ENCODE measurements around the gene ITGA5. TPM values are rescaled to one million over a fixed set of nuclear protein-coding genes. Genes with fewer than 3 reads are reported as not detected.

Gene ITGA5
- polyA plus RNA-seq, 1 donor (not counting 4 experiments of a cell fraction or from before 2014, with no cell fraction given) = 47.9 TPM

GRCh38 chr12:54393743-54394142, 25.3 kb downstream of the ITGA5 start:
- Histone ChIP-seq H3K4me1 (ENCODE audit: control insufficient read depth, extremely low read depth, insufficient read depth, low read length) (peaks cover 45% of the 10 kb centered on the region), H3K36me3 (ENCODE audit: control insufficient read depth in 2 of 2, extremely low read depth in 1 of 2, insufficient read depth in 2 of 2, low read length in 2 of 2) (peaks cover 26 to 48% of the 10 kb centered on the region in 2 experiments), H3K9me1 (ENCODE audit: control insufficient read depth, extremely low read depth, insufficient read depth, low read length) (no peaks in the 10 kb centered on the region), H3K4me2 (ENCODE audit: control insufficient read depth, extremely low read depth, insufficient read depth, low read depth, low read length) (peak overlapping the region; percentile 0), H3K79me2 (ENCODE audit: control insufficient read depth, insufficient read depth, low read length) (peaks cover 21% of the 10 kb centered on the region), H2AFZ (ENCODE audit: control insufficient read depth, low read length) (no peak overlapping the region), H4K20me1 (ENCODE audit: control insufficient read depth, extremely low read depth, insufficient read depth, low read length) (no peaks in the 10 kb centered on the region), H3K27ac (ENCODE audit: control insufficient read depth, insufficient read depth, low read length) (peak overlapping the region; percentile 10), H3K9ac (ENCODE audit: control insufficient read depth, extremely low read depth, insufficient read depth, low read length) (no peak overlapping the region), H3K27me3 (ENCODE audit: control insufficient read depth, extremely low read depth, insufficient read depth, low read length) (no peaks in the 10 kb centered on the region), H3K9me3 (ENCODE audit: control insufficient read depth, low read depth, low read length) (no peaks in the 10 kb centered on the region), H3K4me3 (ENCODE audit: control insufficient read depth in 2 of 3, extremely low read depth in 1 of 3, insufficient read depth in 2 of 3, low read depth in 1 of 3, low read length in 3 of 3) (no peak overlapping the region)
- no peak for FAIRE-seq
- dilution Hi-C loops (cut with MboI; ENCODE audit: extremely low pct_ligation_motif_present, low sequenced_read_pairs) = no loop called here
- DNase-seq (ENCODE audit: low read depth, low spot score) = no peak
- TF ChIP-seq CTCF (optimal IDR thresholded peaks at IDR 0.05 in 1 of 3, IDR thresholded peaks at IDR 0.05 in 1 of 3, conservative IDR thresholded peaks at IDR 0.05 in 1 of 3; ENCODE audit: extremely low read depth in 1 of 3, insufficient read depth in 2 of 3, low read length in 3 of 3) (no peak), EZH2 (IDR thresholded peaks at IDR 0.05; ENCODE audit: low read length) (no peak)

GRCh38 chr12:54393207-54393609, 25.9 kb downstream of the ITGA5 start:
- Histone ChIP-seq H3K4me1 (ENCODE audit: control insufficient read depth, extremely low read depth, insufficient read depth, low read length) (peaks cover 51% of the 10 kb centered on the region), H2AFZ (ENCODE audit: control insufficient read depth, low read length) (no peak overlapping the region), H3K27ac (ENCODE audit: control insufficient read depth, insufficient read depth, low read length) (peak overlapping the region; percentile 10), H3K4me2 (ENCODE audit: control insufficient read depth, extremely low read depth, insufficient read depth, low read depth, low read length) (no peak overlapping the region), H3K79me2 (ENCODE audit: control insufficient read depth, insufficient read depth, low read length) (peaks cover 26% of the 10 kb centered on the region), H3K27me3 (ENCODE audit: control insufficient read depth, extremely low read depth, insufficient read depth, low read length) (no peaks in the 10 kb centered on the region), H3K36me3 (ENCODE audit: control insufficient read depth in 2 of 2, extremely low read depth in 1 of 2, insufficient read depth in 2 of 2, low read length in 2 of 2) (peaks cover 21 to 43% of the 10 kb centered on the region in 2 experiments), H3K9me1 (ENCODE audit: control insufficient read depth, extremely low read depth, insufficient read depth, low read length) (no peaks in the 10 kb centered on the region), H3K4me3 (ENCODE audit: control insufficient read depth in 2 of 3, extremely low read depth in 1 of 3, insufficient read depth in 2 of 3, low read depth in 1 of 3, low read length in 3 of 3) (no peak overlapping the region), H3K9ac (ENCODE audit: control insufficient read depth, extremely low read depth, insufficient read depth, low read length) (no peak overlapping the region), H4K20me1 (ENCODE audit: control insufficient read depth, extremely low read depth, insufficient read depth, low read length) (no peaks in the 10 kb centered on the region), H3K9me3 (ENCODE audit: control insufficient read depth, low read depth, low read length) (no peaks in the 10 kb centered on the region)
- no peak for DNase-seq (ENCODE audit: low read depth, low spot score)
- FAIRE-seq = no peak
- dilution Hi-C loops (cut with MboI; ENCODE audit: extremely low pct_ligation_motif_present, low sequenced_read_pairs) = no loop called here
- TF ChIP-seq EZH2 (IDR thresholded peaks at IDR 0.05; ENCODE audit: low read length) = no peak
